ENCODE measurements around the gene ZBTB5.
"Not testable (repeated sequence)": the region's sequence is repeated elsewhere in the genome, so short reads cannot be mapped to it uniquely, and the experiment has no call there.

ZBTB5 gene

DNA sequence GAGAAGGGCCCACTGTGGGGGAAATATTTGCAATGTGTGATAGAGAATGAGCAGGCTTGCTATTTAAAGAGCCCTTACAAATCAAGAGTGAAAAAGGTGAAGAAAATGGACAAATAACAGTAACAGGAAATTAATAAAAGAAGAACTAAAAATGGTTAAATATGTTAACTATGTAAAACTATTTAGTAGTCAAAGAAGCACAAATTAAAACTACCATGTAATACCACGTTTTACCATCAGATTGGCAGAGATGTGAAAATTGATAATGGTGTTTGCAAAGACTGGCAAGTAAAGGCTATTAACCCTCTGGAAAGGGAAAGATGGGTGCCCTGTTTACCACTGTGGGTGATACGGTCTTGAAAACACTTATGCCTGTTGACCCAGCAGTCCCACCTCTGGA is 65.9 kb downstream of the ZBTB5 start:
- no peak for DNase-seq

DNA sequence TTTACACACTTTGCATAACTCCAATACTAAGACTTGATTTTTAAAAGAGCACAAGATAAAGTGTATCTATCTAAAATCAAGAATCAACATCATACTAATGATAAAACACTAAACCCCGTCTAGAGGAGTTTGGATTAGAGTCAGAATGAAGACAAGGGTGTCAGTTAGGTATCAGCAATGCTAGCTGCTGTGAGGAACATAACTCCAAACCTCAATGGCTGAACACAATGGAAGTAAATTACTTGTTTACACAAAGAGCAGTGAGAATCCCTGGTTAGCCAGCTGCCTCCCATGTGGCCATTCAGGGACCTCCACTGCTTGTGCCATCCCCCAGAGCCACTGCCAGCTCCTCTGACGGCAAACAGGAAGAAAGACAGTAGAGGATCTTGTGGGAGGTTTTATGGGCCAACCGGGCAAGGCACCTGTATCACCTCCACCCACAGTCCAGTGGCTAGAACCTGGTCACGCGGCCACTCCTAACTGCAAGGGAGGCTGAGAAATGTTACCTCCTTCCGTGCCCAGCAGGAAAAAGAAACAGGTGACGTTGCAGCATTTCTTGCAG is 66.7 kb downstream of the ZBTB5 start:
- DNase-seq = no peak

DNA sequence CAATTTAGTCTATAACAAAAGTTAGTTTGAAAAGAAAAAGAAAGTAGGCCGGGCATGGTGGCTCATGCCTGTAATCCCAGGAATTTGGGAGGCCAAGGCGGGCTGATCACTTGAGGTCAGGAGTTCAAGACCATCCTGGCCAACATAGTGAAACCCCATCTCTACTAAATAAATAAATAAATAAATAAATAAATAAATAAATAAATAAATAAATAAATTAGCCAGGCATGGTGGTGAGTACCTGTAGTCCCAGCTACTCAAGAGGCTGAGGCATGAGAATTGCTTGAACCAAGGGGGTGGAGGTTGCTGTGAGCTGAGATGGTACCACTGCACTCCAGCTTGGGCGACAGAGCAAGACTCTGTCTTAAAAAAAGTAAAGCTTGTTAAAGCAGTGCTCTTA is 67.3 kb downstream of the ZBTB5 start:
- not testable (repeated sequence) for DNase-seq

DNA sequence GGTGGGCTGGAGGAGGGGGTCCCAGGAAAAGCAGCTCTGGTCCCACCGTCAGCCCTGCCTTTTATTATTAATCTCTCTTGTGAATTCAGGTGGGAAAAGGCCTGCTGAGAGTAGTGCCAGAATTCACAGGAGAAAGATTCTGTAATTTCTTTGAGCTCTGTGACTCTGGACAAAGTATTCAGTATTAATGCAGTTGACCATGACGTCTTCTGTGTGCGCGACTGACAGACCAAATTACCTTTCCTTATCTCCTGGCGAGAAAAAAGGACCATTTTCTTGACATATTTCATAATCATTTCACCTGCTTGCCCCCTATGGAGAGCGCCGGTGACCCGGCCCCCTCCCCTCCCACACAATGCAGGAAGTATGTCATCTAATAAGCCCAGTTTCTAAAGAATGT is 69.6 kb downstream of the ZBTB5 start:
- DNase-seq = no peak

DNA sequence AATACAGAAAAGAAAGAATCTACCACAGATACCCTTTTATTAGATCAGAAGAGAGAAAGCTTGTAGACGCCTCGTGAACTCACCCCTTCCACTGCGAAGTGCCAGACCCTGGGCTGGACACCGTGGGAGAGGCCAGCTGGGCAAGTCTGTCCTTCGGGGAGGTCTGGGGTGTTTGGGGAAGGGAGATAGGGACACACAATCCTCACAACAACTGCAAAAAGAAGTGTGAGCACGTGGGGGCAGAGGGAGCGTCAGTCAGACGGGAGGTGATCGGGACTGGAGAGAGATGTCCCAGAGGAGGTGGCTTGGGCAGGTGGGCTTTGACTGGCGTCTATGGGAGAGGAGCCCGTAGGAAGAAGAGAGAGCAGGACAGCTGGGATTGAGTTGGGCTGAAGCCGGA is 70.0 kb downstream of the ZBTB5 start:
- no peak for DNase-seq

DNA sequence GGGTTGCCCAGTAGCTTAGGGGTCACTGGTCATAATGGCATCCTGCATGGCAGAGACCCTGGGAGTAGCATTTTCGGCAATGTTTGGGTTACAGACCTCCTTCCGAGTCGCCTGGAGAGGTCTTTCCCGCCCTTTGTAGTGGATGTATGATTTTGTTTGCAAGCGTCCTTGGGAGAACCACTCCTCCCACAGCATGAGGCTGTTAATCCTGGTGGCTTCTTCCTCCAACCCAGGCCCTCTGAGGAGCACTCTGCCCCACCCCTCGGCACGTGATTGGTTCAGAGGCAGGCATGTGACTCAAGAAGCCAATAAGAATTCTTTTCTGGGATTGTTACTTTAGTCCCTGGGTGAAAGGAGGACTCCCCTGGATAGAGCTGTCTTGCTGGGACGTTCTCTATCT is 73.0 kb downstream of the ZBTB5 start:
- no peak for DNase-seq

DNA sequence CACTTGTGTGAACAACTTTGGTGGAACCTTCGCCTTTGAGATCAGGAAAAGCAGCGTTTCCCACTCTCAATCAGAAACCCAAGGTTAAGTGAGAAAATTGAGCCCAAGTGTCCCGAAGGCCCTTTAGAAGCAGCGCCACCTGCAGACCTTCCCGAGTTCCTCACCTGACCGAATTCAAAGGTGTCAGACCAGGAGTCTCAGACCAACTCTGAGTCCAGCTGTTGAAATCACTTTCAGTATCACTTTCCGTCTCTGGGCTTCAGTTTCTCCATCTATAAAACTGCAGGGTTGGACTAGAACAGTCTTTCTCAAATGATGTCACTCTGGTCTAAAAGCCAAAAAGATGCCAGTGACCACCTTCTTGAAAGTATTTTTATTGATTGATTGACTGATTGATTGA is 74.5 kb downstream of the ZBTB5 start:
- DNase-seq = no peak

Measured in NCI-H2171 (cell line).